GM12878 (cell line): Measurements from ENCODE around the gene CENATAC. TPM values are rescaled to one million over a fixed set of nuclear protein-coding genes. Genes with fewer than 3 reads are reported as not detected.

Source experiments
- ATAC-seq: fragments of 200-7000 bp; cut with Tn5 transposase; 3 replicates; pipeline ENCODE4 v1.9.1; 2020; ENCODE audit warnings: mild to moderate bottlenecking, moderate library complexity
- BruUV-seq: library from RNA; stranded (reverse); fragments of 400-500 nt; replicated peaks from 2 replicates; lab custom pipeline; 2021; lab: Mats Ljungman, UMichigan
- CTCF ChIA-PET: fragments of 300-600 bp; sonication (Branson Sonifier 250); formaldehyde crosslinking; extraction: SDS; loops from one replicate; lab custom pipeline; 2021; ENCODE audit warnings: inconsistent platforms; lab: Yijun Ruan, JAX
- POLR2A ChIA-PET: fragments of 350-600 bp; formaldehyde crosslinking; extraction: SDS; loops from one replicate; lab custom pipeline; 2021; ENCODE audit warnings: inconsistent platforms; lab: Charles Lee
- RAD21 ChIA-PET: fragments of 300-600 bp; sonication (Branson Sonifier 250); formaldehyde crosslinking; loops from one replicate; lab custom pipeline; 2023; ENCODE audit warnings: antibody characterized with exemption; ENCODE audit not compliant: unreplicated experiment; lab: Charles Lee
- SMC1A ChIA-PET: fragments of 300-600 bp; sonication (Branson Sonifier 250); formaldehyde crosslinking; loops from one replicate; lab custom pipeline; 2023; ENCODE audit not compliant: unreplicated experiment, uncharacterized antibody; lab: Charles Lee
- DNase-seq: peaks from one replicate; pipeline ENCODE4 v3.0.0-alpha.2; 2011; ENCODE audit warnings: low read depth, low spot score
- FAIRE-seq: peaks from 3 replicates; lab custom pipeline; 2011; peaks lifted over from hg19 to GRCh38; lab: Jason Lieb, UNC
- H2AFZ ChIP-seq: 2 replicates; pipeline ENCODE4 v1.6.0; 2011; ENCODE audit warnings: low read depth, low read length, control low read depth; ENCODE audit not compliant: control insufficient read depth
- H3K27ac ChIP-seq: 2 replicates; pipeline ENCODE4 v1.5.1; 2011; ENCODE audit warnings: control low read depth; ENCODE audit not compliant: control insufficient read depth, insufficient read depth
- H3K27me3 ChIP-seq, 2 experiments: replicated peaks in 1 of 2; 2 replicates each; pipeline versions ENCODE4 v1.6.0 to v1.6.1; 2011; ENCODE audit warnings: low read length in 1 of 2; ENCODE audit not compliant: control insufficient read depth in 2 of 2, insufficient read depth in 2 of 2
- H3K36me3 ChIP-seq, 2 experiments: 2 replicates each; pipeline ENCODE4 v1.5.1; 2011; ENCODE audit warnings: low read length in 1 of 2; ENCODE audit not compliant: control insufficient read depth in 2 of 2, insufficient read depth in 2 of 2
- H3K4me1 ChIP-seq: 2 replicates; pipeline ENCODE4 v1.6.1; 2011; ENCODE audit warnings: mild to moderate bottlenecking, low read length, moderate library complexity, mixed read lengths; ENCODE audit not compliant: control insufficient read depth, insufficient read depth
- H3K4me2 ChIP-seq: 2 replicates; pipeline ENCODE4 v1.6.0; 2011; ENCODE audit warnings: control low read depth; ENCODE audit not compliant: control insufficient read depth, insufficient read depth
- H3K4me3 ChIP-seq: fragments of 200-600 bp; sonication (generic); 2 replicates; pipeline ENCODE4 v1.5.1; 2016
- H3K79me2 ChIP-seq: 2 replicates; pipeline ENCODE4 v1.6.0; 2011; ENCODE audit warnings: low read length; ENCODE audit not compliant: control insufficient read depth, insufficient read depth
- H3K9ac ChIP-seq: 2 replicates; pipeline ENCODE4 v1.8.0; 2011; ENCODE audit warnings: low read length, control low read depth, mixed read lengths; ENCODE audit not compliant: control insufficient read depth, insufficient read depth
- H3K9me3 ChIP-seq: replicated peaks from 3 replicates; pipeline ENCODE4 v1.5.1; 2011; ENCODE audit warnings: mild to moderate bottlenecking, low read length; ENCODE audit not compliant: control insufficient read depth, insufficient read depth
- H4K20me1 ChIP-seq: 2 replicates; pipeline ENCODE4 v1.6.0; 2011; ENCODE audit not compliant: control insufficient read depth, insufficient read depth
- ATF7 ChIP-seq: fragments of 450-650 bp; IDR thresholded peaks from 2 replicates; pipeline ENCODE4 v1.6.1; 2016; ENCODE audit warnings: low read depth, mild to moderate bottlenecking
- CEBPB ChIP-seq, 2 experiments: fragments of 150-350 bp in 1 of 2; IDR thresholded peaks; 2 replicates each; pipeline ENCODE4 v1.6.1; 2012 to 2014; ENCODE audit warnings: low read depth in 2 of 2, low read length in 2 of 2, borderline replicate concordance in 1 of 2, inconsistent platforms in 1 of 2
- CUX1 ChIP-seq: IDR thresholded peaks from 2 replicates; pipeline ENCODE4 v1.6.1; 2012; ENCODE audit warnings: improper control_type of control experiment, low read depth, low read length; ENCODE audit not compliant: insufficient replicate concordance
- JUNB ChIP-seq: IDR thresholded peaks from 2 replicates; pipeline ENCODE4 v1.6.1; 2016; ENCODE audit warnings: antibody characterized with exemption, mild to moderate bottlenecking
- SREBF2 ChIP-seq: IDR thresholded peaks from 2 replicates; pipeline ENCODE4 v1.6.1; 2012; ENCODE audit warnings: mild to moderate bottlenecking, low read length
- STAT1 ChIP-seq: fragments of 450-650 bp; conservative IDR thresholded peaks from 2 replicates; pipeline ENCODE4 v1.6.1; 2014; ENCODE audit warnings: antibody characterized with exemption, mild to moderate bottlenecking
- ZBTB4 ChIP-seq: fragments of 450-650 bp; formaldehyde crosslinking; IDR thresholded peaks from 2 replicates; pipeline ENCODE4 v1.4.0; 2022; ENCODE audit warnings: mild to moderate bottlenecking, moderate library complexity
- ZBTB40 ChIP-seq: fragments of 450-650 bp; IDR thresholded peaks from 2 replicates; pipeline ENCODE4 v1.6.1; 2016; ENCODE audit warnings: mild to moderate bottlenecking, moderate library complexity, borderline replicate concordance
- WGBS: methylation state at CpG from one replicate; pipeline ENCODE4 v1.1.6; 2016; ENCODE audit warnings: low lambda C conversion rate; ENCODE audit not compliant: insufficient replicate concordance, insufficient coverage; ENCODE audit errors: missing lambda C conversion rate; 5-methylcytosine and 5-hydroxymethylcytosine counted together
- in situ Hi-C: fragments of 300-500 bp; cut with MboI; formaldehyde crosslinking; loops from 9 replicates; pipeline ENCODE4 v1.14.3; 2018; ENCODE audit warnings: mixed read lengths
- intact Hi-C: fragments of 100-400 bp; cut with micrococcal nuclease; formaldehyde crosslinking; loops from one replicate; pipeline ENCODE4 v1.14.2; 2022; ENCODE audit not compliant: unreplicated experiment
- polyA plus RNA-seq, 11 experiments: library from polyadenylated mRNA; depleted of rRNA in 4 of 11; unstranded in 6 of 11; stranded (reverse) in 5 of 11; fragments of >200 nt; fragmentation: Nextera tagmentation in 4 of 11; fragmentation: Illumina TruSeq in 1 of 11; extraction: Ambion mirVana in 4 of 11; extraction: Trizol in 1 of 11; gene quantifications; 1 replicate in 1 of 11; 2 replicates in 10 of 11; pipeline versions ENCODE4 v1.2.1 to v1.2.3, GENCODE V29; 2011 to 2016; ENCODE audit warnings: inconsistent platforms in 2 of 11, missing spikeins in 2 of 11, low read depth in 1 of 11
- total RNA-seq, 4 experiments: library from RNA; depleted of rRNA in 3 of 4; stranded (reverse); fragments of >200 nt in 3 of 4; fragmentation: Illumina TruSeq in 1 of 4; extraction: Trizol in 1 of 4; gene quantifications; 2 replicates each; pipeline versions ENCODE4 v1.2.1 to v1.2.3, GENCODE V29; 2013 to 2021

Gene CENATAC
- total and polyA plus RNA-seq, 10 of the 15 experiments (the other 5 are each of a cell fraction or from before 2014, with no cell fraction given): 4.8 to 37.1 (median 24.1) TPM

GRCh38 chr11:119049081-119049480, 51.1 kb downstream of the CENATAC start:
- 86% methylated on average over 7 of the region's 7 CpGs for WGBS
- no peak overlapping the region for H3K9ac ChIP-seq
- DNase-seq: no peak

More at GRCh38 chr11:119049081-119049480, 51.1 kb downstream of the CENATAC start:
- ChIA-PET SMC1A (no interaction called here), CTCF (no interaction called here), POLR2A (interaction anchor here (1.1 to 2.5 kb wide), 2 partner anchors 7 to 19 kb away, joined by 3 to 10 read pairs; partner anchors contain the start of gene VPS11), RAD21 (no interaction called here)
- Histone ChIP-seq H3K4me3 (no peak overlapping the region), H3K9me3 (no peaks in the 10 kb centered on the region), H2AFZ (no peak overlapping the region), H3K27ac (no peak overlapping the region), H3K79me2 (peaks cover 11% of the 10 kb centered on the region), H3K27me3 (no peaks in the 10 kb centered on the region), H3K36me3 (peaks cover 47 to 48% of the 10 kb centered on the region in 2 experiments), H4K20me1 (no peaks in the 10 kb centered on the region), H3K4me2 (no peak overlapping the region), H3K4me1 (peaks cover 24% of the 10 kb centered on the region)
- in situ Hi-C loops (no loop called here), intact Hi-C loops (no loop called here)
- ATAC-seq: no peak
- no peak for FAIRE-seq
- BruUV-seq: no TSS peak
- no peak for TF ChIP-seq SREBF2
- TF ChIP-seq ZBTB40: no peak
- TF ChIP-seq STAT1: no peak
- no peak for TF ChIP-seq CEBPB (IDR thresholded peaks at IDR 0.05; ENCODE audit: borderline replicate concordance in 1 of 2, low read depth in 2 of 2, low read length in 2 of 2)
- TF ChIP-seq JUNB: no peak
- no peak for TF ChIP-seq ZBTB4 (CRISPR knock-in tag)
- no peak for TF ChIP-seq ATF7
- TF ChIP-seq CUX1: no peak
